Testis (tissue), 3 donors: ENCODE measurements around the gene H6PD. TPM values are rescaled to one million over a fixed set of nuclear protein-coding genes. Genes with fewer than 3 reads are reported as not detected.

ENCODE experiments used
- DNase-seq: peaks from one replicate; pipeline ENCODE4 v3.0.0-alpha.2; 2019
- H3K27ac ChIP-seq, 2 donors: fragments of 200-600 bp; sonication (generic); one replicate each; pipeline ENCODE4 v1.5.1; 2019
- H3K27me3 ChIP-seq: fragments of 200-600 bp; sonication (generic); one replicate; pipeline ENCODE4 v1.5.1; 2019
- H3K36me3 ChIP-seq: fragments of 200-600 bp; sonication (generic); one replicate; pipeline ENCODE4 v1.5.1; 2017; ENCODE audit warnings: low read depth; ENCODE audit errors: missing control alignments
- H3K4me1 ChIP-seq: fragments of 200-600 bp; sonication (generic); one replicate; pipeline ENCODE4 v1.5.1; 2019
- H3K4me3 ChIP-seq, 2 donors: fragments of 200-600 bp; sonication (generic); one replicate each; pipeline ENCODE4 v1.5.1; 2017 to 2019
- H3K9me3 ChIP-seq: fragments of 200-600 bp; sonication (generic); one replicate; pipeline ENCODE4 v1.5.1; 2017
- CTCF ChIP-seq, 3 experiments: fragments of 450-650 bp in 2 of 3; fragments of 200-600 bp in 1 of 3; sonication (generic) in 1 of 3; IDR thresholded peaks; one replicate each; pipeline ENCODE4 v1.5.1; 2016 to 2019; ENCODE audit warnings: antibody characterized with exemption in 3 of 3, mild to moderate bottlenecking in 2 of 3, moderate library complexity in 1 of 3
- POLR2A ChIP-seq: fragments of 450-650 bp; IDR thresholded peaks from one replicate; pipeline ENCODE4 v1.6.1; 2017; ENCODE audit warnings: antibody characterized with exemption, mild to moderate bottlenecking, moderate library complexity
- WGBS, 2 donors: methylation state at CpG; one replicate each; pipeline ENCODE4 v1.1.5; 2018; 5-methylcytosine and 5-hydroxymethylcytosine counted together
- intact Hi-C: fragments of 100-400 bp; cut with DNase I; formaldehyde crosslinking; loops from one replicate; pipeline ENCODE4 v1.15.1; 2023; ENCODE audit warnings: low total_unique reads
- polyA plus RNA-seq: library from polyadenylated mRNA; stranded (reverse); fragments of 350-450 nt; fragmentation: Illumina TruSeq; extraction: RNeasy Lipid Tissue Mini Kit (QIAGEN cat#74804); gene quantifications from one replicate; pipeline ENCODE4 v1.2.3, GENCODE V29; 2014; ENCODE audit warnings: low read depth, low replicate concordance; ENCODE audit not compliant: insufficient read depth
- total RNA-seq, 2 donors: library from RNA; depleted of rRNA; stranded (reverse); fragments of >200 nt; gene quantifications; one replicate each; pipeline ENCODE4 v1.2.3, GENCODE V29; 2016

H6PD gene
- total and polyA plus RNA-seq, 3 donors from 2014 or later: 23.8 to 67.8 (median 55.0) TPM

- no peak for DNase-seq
- WGBS, 2 donors: 74% methylated on average over 5 of the region's 5 CpGs
- Histone ChIP-seq H3K4me1 (no peaks in the 10 kb centered on the region), H3K4me3 (no peak overlapping the region), H3K36me3 (no peaks in the 10 kb centered on the region), H3K9me3 (no peaks in the 10 kb centered on the region), H3K27ac (no peak overlapping the region), H3K27me3 (no peaks in the 10 kb centered on the region)
- TF ChIP-seq POLR2A (no peak), CTCF (IDR thresholded peaks at IDR 0.05) (no peak)
- intact Hi-C loops: no loop called here
Measured at GRCh38 chr1:9218917-9219316, 15.7 kb upstream of the H6PD start.

GRCh38 chr1:9222846-9223625, 11.5 kb upstream of the H6PD start:
- no peaks in the 10 kb centered on the region for H3K36me3 ChIP-seq
- H3K27me3 ChIP-seq: no peaks in the 10 kb centered on the region
- no peak overlapping the region for H3K4me3 ChIP-seq
- H3K4me1 ChIP-seq: no peaks in the 10 kb centered on the region
- intact Hi-C loops: no loop called here
- 95% methylated on average over 14 of the region's 14 CpGs for WGBS, 2 donors
- DNase-seq: no peak
- no peaks in the 10 kb centered on the region for H3K9me3 ChIP-seq
- H3K27ac ChIP-seq: no peak overlapping the region
- no peak for TF ChIP-seq POLR2A
- TF ChIP-seq CTCF (IDR thresholded peaks at IDR 0.05): no peak

DNA sequence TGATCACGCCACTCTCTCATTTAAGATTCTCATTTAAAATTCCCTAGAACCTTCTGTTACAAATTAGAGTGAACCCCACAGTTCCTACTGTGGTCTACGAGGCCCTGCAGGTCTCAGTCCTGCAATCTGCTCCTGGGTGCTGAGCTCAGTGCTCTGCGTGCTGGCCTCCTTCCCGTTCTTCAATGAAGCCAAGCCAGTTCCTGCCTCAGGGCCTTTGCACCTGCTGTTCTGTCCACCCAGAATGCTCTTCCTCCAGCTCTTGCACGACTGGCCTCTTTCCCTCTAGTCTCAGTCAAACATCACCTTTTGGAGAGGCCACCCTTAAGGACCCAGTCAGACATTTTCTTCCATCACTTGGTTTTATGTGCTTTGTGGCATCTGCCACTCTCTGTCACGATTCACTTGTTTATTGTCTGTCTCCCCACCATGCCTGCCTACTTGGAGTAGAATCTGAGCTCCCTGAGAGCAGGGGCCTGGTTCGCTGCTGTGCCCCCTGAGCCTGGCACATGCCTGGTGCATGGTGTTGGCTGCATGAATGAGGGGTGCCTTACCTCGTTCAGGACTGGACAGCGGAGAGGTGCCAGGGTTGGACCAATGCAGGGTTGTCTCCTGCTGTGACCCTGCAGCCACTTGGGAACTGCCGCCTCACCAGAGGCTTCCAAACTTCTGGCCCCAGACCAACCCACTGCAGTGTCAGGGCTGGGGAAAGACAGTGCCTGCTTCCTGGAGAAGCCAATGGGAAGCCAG, 9.7 kb upstream of the H6PD start:
- intact Hi-C loops: no loop called here
- H3K9me3 ChIP-seq: no peaks in the 10 kb centered on the region
- no peak for DNase-seq
- no peaks in the 10 kb centered on the region for H3K27me3 ChIP-seq
- WGBS, 2 donors: 82 to 87% methylated on average over 10 of the region's 10 CpGs
- no peak overlapping the region for H3K27ac ChIP-seq
- H3K36me3 ChIP-seq: no peaks in the 10 kb centered on the region
- H3K4me3 ChIP-seq: no peak overlapping the region
- H3K4me1 ChIP-seq: no peaks in the 10 kb centered on the region
- TF ChIP-seq POLR2A (no peak), CTCF (IDR thresholded peaks at IDR 0.05) (no peak)

DNA sequence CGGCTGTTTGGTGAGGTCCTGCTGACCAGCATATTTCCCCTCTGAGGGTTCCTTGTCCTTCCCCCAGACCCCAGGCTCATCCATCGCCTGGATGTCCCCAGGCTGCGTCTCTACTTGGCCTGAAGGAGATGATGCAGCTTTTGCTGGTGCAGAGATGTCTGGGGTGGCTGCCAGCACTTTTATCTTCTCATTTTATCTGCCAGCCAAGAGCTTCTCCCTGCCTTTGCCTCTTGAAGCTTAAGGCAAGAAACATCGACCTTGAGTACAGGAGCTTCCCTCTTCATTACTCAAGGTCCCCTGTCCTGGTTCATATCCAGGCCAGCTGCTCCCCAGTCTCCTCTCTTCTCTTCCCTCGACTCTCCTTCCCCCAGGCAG, 9.2 kb upstream of the H6PD start:
- 31 to 38% methylated on average over 4 to 5 of the region's 5 CpGs for WGBS, 2 donors
- no peaks in the 10 kb centered on the region for H3K36me3 ChIP-seq
- no peaks in the 10 kb centered on the region for H3K9me3 ChIP-seq
- H3K4me1 ChIP-seq: no peaks in the 10 kb centered on the region
- no peak overlapping the region for H3K27ac ChIP-seq
- TF ChIP-seq CTCF (IDR thresholded peaks at IDR 0.05) (no peak), POLR2A (no peak)
- no peak for DNase-seq
- intact Hi-C loops: no loop called here
- H3K4me3 ChIP-seq: no peak overlapping the region
- H3K27me3 ChIP-seq: no peaks in the 10 kb centered on the region
